HG03135 (cell line): ENCODE results near the gene ACAA1.

Experiments
- ATAC-seq: cut with Tn5 transposase; IDR thresholded peaks from one replicate; pipeline ENCODE4 v1.9.1; 2021; ENCODE audit warnings: mild to moderate bottlenecking, moderate library complexity; ENCODE audit not compliant: unreplicated experiment

Gene ACAA1

DNA sequence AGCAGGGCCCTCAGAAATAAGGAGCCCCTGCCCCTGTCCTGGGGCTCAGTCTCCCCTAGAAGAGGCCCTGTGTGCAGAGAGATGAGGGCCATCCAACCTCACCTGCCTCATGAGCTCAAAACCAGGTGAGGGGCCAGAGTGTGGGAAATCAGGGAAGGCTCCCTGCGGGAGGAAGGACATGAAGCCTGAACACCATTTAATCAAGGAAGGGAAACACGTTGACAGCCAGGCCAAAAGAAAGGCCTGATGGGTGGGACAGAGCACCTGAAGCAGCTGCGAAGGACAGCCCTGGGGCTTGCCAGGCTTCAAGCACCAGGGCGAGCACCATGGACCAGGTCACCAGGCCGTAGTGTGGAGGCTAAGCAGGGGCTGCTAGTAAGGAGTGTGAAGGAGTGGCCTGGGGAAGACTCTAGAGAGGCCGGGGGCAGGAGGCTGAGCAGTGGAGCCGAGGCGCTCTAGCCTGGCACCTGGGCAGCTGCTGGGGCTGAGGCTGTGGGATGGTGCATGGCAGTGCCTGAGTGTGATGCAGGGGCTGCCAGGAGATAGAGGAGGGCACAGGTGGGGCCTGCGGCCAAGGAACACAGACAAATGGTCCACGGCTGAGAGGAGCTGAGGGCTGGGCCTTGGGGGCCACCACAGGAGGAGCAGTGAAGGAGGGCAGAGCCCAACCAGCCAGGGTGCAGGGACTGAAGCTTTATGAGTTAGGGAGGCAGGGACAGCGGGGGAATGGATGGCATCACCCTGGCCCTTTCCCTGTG, 16.1 kb downstream of the ACAA1 start:
- no peak for ATAC-seq

DNA sequence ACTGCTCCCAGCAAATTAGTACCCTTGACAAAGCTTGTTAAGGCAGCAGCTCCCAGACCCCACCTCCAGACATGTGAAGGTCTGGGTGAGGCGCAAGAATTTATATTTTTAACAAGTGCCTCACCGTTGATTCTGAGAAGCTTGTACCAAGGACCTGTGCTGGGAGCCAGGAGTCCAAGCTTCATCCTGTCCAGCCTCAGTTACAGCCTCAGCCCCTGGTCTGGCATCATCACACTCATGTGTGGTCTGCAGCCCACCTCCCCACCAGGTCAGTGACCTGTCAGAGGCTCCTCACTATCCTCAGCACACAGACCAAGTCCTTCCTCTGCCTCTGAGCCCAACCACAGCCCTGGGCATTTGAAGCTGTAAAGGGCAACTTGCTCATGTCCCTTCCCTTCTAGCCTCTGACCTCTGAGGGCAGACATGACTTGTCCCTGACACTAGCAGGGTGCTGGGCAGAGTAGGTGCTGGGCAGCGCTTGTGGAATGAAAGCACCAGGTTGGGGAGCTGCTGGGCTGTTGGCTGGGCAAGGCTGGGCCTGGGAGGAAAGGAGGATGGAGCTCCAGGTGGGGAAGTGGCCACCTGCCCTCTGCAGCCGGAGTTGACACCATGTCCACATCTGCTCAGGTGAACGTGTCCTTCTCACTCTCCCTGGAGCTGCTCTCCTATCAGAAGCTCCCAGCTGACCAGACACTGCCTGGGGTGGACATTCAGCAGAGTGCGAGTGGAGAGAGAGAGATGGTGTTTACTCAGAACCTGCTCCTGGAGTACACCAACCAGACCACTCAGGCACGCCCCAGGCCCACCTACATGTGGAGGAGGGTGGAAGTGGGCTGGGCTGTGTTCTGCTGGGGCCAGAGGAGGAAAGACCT, 16.9 kb downstream of the ACAA1 start:
- ATAC-seq: no peak

DNA sequence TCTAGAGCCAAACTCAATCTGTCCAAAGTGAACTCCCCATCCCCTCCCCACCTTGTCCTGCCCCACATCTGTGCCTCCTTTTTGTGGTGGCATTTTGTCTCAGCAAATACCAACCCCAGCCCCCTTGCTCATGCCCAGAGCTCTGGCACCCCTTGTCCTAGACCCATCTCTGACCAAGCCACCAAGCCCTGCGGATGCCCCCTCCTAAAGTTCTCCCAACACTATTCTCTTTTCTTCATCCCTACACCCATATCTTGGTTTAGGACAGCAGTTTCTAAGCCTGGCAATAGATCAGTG, 17.7 kb downstream of the ACAA1 start:
- ATAC-seq: no peak

DNA sequence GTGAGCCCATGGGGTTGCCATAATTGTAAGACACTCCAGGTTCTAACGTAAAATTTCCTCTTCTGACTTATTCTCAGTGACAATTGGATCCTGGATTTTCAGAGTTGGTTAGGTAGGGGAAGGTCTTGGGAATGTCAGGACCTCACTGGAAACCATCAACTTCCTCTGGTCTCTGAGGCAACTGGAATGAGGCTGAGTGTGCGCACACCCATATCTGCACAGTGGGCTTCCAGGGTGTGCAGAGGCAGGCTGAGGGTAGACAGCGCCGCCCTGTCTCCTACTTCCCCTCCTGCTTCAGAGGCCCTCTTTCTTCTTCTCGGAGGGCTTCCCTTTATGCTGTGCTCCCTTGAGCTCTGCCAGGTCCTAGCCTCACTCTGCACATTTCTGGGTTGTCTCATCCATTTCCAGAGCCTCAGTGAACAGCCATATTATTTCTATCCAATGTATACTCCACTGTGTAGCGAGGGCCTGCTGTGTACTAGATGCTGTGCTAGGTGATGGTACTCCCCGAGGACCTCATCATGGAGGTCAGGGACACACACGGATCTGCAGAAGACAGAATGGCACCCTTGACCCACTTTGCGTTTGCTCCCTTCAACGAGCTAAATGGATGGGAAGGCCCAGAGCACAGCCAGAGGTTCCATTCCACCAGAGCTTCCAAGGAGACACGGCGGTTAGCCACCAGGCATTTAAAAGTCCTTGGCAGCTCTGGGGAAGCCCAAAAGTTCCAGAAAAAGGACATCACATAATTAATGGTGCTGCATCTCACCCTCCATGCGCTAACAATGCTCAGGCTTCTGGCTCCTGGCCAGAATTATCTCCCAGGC, 18.3 kb downstream of the ACAA1 start:
- no peak for ATAC-seq

DNA sequence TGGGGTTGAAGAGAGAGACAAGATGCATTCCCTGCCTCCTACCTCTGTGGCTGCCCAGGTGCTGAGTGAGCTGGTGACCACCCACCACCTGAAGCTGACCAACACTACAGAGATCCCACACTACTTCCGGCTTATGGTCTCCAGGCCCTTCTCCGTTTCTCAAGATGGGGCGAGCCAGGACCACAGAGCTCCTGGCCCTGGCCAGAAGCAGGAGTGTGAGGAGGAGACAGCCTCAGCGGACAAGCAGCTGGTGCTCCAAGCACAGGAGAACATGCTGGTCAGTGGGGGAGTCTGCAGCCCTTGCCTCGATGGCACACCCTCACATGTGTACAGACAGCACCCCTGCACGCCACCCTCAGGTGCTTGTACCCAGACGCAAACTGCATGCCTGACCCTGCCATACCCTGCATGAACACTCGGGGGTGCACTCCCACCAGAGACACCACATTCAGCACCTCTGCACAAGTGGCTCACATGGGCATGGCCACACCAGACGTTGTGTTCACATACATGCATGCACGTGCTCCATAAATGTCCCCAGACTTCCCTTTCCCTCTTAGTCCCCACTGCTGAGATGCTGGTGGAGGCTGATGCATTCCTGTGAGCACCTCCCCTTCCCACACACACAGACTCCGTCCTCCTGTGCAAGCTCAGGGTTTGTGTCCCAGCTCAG, 19.0 kb downstream of the ACAA1 start:
- ATAC-seq: peak; percentile 57

DNA sequence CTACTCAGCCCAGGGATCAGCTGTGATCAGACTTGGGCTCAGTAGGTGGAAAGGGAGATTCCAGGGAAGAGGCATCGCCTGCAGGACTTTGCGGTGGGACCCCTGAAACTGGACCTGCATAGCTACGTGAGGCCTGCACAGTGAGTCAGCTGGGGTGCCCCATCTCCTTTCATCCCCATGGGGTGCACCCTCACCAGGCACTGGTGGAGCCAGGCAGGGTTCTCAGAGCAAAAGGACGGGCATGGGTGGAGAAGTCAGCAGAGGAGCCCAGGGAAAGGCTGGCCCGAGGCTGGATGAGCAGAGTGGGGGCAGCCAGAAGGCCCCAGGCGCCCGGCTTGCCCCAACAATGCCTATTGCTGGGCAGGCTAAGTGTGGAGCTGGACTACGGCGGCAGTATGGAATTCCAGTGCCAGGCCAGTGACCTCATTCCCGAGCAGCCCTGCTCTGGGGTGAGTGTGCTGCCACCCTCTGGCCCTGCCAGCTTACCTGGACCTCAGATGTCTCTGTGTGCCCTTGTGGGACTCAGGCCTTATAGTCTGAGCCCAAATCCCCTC, 19.7 kb downstream of the ACAA1 start:
- no peak for ATAC-seq

DNA sequence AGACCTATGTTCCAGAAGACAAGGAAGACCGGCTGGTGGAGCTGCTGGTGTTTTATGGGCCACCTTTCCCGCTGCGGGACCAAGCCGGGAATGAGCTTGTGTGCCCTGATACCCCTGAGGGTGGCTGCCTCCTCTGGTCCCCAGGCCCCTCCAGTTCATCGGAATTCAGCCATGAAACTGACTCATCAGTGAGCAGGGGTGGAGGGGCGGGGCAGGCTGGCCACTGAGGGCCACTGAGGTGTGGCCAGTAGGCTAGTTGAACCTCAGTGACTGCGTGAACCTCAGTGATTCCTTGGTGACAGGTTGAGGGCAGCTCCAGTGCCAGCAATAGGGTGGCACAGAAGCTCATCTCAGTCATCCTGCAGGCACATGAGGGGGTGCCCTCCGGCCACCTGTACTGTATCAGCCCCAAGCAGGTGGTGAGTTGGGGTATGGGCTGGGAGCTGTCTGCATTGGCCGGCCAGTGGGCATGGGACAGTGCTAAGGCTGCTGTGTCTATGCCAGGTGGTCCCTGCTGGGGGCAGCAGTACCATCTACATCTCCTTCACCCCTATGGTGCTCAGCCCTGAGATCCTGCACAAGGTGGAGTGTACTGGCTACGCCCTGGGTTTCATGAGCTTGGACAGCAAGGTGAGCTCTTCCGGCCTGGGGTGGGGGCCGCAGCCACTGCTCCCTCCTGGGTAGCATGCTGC, 20.3 kb downstream of the ACAA1 start:
- ATAC-seq: no peak

DNA sequence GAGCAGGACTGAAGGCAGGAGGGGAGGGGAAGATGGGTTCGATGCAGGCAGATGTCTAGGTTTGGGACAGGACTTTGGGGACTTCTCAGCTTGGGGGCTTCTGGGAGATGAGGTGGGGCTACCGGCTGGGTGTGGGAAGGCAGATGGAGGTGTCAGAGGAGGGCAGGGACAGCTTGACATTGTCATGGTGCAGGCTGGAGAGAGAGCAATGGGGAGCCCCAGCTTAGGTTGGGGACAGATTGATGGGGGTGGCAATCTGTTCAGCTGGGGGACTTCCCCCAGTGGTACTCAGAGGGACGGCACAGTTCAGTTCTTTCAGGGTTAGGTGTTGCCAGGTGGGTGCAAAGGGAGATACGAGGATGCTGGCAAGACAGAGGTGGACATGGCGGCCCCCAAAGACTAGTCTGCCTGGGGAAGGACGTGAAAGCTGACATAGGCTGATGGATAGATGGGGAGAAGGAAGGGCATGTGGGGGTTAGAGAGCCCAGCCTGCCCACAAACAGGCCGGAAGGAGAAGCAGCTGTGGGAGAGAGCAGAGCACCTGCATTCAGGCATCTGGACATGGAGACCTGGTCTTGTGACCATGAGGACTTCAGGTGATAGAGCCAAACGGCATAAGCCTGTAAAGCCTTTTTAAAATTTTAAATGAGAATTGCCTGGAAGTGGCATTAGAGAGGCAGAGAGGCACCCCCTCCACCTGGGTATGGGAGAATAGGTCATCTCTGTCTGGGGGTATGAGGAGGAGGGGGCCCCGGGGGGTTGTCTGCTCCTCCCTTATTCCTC, 21.1 kb downstream of the ACAA1 start:
- no peak for ATAC-seq

DNA sequence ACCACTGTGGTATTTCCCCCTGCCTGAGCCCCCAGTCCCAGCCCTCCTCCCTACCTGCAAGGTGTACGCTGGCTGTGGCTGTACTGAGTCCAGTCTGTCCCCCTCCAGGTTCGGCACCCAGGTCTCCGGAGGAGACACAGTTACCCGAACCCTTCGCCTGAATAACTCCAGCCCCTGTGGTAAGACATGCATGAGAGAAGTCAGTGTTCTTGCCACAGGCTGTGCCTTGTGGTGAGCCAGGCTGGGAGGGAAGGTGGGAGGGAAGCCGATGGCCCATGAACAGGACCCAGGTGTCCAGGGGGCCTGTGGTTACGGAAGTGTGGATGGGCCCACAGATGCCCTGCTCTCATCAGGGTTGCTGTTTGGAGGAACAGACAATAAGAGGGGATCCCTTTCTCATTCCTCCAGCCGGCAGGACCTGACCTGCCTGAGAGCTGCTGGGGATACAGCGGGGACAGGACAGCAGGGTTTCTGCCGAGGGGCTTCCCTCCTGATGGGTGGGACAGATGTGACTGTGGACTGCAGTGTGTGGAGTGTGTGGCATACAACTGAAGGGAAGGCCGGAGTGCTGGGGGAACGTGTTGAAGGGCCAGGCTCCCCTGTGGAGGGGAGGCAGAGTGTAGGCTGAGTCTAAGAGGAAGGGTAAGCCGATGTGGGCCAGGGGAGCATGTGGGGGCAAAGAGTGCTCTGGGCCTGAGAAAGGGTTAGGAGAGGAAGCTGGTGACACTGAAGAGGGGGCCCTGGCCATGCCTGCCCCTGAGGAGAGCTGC, 21.9 kb downstream of the ACAA1 start:
- no peak for ATAC-seq

DNA sequence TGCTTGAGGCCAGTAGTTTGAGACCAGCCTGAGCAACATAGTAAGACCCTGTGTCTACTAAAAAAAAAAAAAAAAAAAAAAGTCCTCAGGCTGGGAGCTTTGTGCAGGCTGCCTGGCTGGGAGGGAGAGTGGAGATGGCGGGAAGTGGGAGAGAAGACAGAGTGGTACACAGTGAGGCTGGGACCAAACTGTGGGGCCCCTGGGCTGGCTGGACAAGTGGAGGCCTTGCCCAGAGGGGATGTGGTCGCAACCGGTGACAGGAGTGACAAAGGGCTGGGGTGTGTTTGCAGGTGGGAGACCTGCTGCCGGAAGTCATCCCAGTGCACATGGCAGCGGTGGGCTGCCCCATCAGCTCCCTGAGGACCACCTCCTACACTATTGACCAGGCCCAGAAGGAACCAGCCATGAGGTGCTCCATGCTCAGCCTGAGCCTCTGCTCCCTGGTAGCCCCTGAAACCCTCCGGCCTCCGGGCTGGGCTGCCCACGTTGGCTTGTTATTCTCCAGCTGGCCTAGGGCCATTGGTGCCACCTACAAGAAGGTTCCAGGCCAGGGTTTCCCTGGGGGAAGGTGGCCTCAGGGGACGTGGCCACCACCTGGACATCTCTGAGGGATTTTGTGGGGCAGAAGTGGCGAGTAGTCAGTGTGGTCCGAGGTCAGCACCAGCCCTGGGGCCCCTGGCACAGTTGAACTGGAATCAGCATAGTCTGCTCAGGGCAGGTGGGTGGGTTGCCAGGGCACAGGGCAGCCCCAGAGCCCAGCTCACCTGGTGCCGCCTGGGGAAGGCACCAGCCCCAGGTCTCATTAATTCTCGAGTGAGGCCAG, 22.7 kb downstream of the ACAA1 start:
- ATAC-seq: no peak

DNA sequence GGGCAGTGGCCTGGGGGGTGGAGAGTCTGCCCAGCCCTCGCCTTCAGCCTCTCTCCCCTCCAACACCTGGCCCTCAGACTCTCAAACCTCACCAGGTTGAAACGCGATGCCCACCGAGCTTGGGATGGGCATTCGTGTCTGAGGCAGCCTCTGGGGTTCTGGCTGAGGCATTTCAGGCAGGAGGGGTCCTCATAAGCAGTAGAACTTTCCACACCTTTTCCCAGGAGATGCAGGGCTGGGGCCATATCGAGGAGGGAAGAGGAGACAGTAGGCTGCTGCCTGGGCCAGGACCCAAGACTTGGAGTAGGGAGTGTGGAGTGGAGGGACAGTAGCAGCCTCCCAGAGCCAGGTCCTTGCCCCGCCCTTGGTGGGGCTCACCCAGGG, 24.6 kb downstream of the ACAA1 start:
- no peak for ATAC-seq

DNA sequence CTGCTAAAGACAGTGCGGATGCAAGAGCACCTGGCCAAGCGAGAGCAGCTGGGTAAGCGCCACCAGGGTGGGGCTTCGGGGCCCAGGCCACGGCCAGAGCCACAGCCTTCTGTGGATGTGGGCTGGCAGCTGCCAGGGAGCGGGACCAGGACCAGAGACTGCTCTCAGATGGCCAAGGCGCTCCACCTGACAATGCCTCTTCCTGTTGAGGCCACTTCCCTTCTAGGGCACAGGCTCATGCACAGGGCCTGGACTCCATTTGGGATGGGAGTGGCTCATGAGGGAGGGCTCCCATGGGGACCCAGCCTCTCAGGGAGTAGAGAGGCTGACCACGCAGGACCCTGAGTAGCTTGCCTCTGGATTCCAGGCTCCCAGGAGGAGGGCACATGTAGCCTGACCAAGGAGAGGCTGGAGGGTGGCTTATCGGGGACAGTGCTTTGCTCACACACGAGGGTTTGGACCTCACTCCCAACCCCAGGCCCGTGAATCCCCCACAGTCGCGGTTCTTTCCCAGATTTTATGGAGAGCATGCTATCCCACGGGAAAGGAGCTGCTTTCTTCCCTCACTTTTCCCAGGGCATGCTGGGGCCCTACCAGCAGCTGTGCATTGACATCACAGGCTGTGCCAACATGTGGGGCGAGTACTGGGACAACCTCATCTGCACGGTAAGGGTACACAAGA, 25.1 kb downstream of the ACAA1 start:
- ATAC-seq: no peak

DNA sequence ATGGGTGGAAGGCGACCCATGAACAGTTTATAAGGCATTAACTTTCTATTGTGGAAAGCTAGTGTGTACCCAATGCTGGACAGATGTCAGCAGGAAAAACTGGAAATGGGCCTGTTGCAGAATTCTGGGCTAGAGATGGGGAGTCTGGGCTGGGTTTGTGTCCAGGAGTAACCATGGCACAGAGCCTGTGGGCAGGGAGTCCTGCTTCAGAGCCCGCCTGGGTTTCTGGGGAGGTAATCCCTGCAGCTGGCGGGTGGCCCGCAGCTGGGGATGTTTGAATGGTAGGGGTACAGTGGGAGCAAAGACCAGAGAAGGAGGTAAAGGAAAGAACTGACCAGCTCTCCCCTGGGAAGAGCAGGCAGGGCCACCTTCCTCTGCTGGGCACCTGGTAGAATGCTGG, 25.7 kb downstream of the ACAA1 start:
- ATAC-seq: no peak

DNA sequence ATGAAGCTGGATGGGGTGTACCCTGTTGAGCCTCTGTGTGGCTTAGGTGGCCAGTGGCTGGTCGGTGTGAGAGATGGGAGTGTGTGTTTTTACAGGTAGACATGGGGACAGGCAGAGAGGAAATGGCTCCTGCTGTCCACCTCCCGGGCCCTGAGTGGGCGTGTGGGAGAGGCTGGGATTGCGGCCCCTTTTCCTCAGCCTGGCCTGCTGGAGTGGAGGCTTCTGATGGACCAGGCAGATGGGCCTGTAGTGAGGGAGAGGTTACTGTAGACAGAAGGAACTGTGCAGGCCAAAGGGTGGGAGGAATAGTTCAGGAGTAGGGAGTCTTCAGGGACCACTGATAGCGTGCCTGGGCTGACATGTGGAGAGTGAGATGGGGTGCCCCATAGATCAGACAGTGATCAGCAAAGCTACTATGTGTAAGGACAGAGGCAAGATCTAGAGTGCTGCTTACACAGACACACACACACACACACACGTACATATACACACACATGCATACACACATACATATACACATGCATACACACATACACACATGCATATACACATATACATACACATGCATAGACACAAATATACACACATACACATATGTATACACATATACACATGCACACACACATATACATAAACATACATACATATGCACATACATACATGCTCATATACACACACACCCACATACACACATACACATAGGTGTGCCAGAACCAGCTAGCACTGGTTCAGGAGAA, 26.4 kb downstream of the ACAA1 start:
- ATAC-seq: no peak

DNA sequence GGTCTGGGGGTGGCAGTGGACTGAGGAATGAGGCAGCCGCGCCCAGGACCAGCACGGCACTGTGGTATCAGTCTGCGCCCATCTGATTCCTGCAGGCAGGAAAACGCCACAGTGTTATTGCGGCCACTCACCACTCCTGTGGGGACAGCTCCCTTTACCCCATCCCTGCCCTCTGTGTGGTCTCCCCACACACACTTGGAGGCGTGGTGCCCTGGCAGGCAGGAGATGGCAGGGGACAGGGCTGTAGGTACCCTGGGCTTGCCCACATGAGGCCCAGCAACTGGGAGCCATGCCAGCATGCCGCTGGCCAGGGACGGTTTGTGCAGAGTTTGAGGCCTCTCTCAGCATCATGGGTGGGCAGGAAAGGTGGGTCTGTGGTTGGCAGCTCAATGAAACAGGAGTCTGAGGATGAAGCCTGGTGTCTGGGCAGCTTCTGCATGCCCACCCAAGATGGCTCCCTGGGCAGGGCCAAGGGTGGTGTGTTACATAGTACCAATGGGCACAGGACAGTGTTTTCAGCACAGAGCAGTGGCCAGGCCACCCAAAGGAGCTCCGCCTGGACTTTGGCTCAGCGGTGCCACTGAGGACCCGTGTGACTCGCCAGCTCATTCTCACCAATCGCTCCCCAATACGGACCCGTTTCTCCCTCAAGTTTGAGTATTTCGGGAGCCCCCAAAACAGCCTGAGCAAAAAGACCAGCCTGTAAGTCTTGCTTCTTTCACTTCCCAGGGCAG, 27.2 kb downstream of the ACAA1 start:
- no peak for ATAC-seq
